ENCODE results near the gene ABHD1.

- TF ChIP-seq, protein P1, sequence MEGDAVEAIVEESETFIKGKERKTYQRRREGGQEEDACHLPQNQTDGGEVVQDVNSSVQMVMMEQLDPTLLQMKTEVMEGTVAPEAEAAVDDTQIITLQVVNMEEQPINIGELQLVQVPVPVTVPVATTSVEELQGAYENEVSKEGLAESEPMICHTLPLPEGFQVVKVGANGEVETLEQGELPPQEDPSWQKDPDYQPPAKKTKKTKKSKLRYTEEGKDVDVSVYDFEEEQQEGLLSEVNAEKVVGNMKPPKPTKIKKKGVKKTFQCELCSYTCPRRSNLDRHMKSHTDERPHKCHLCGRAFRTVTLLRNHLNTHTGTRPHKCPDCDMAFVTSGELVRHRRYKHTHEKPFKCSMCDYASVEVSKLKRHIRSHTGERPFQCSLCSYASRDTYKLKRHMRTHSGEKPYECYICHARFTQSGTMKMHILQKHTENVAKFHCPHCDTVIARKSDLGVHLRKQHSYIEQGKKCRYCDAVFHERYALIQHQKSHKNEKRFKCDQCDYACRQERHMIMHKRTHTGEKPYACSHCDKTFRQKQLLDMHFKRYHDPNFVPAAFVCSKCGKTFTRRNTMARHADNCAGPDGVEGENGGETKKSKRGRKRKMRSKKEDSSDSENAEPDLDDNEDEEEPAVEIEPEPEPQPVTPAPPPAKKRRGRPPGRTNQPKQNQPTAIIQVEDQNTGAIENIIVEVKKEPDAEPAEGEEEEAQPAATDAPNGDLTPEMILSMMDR (conservative IDR thresholded peaks at IDR 0.05; ENCODE audit: low read length), result no peak
- TF ChIP-seq EZH2phosphoT487 (IDR thresholded peaks at IDR 0.05; ENCODE audit: borderline replicate concordance), result no peak
Observed at GRCh38 chr2:27152102-27152795, 28.6 kb downstream of the ABHD1 start.

Measured in Loucy (cell line).